DMS 273 (cell line): ENCODE data around the gene DPPA2.
A peak's percentile ranks its signal among the peaks of the same experiment; 100 is the strongest.

Source experiments
- DNase-seq: peaks from one replicate; lab custom pipeline; 2025; ENCODE audit not compliant: unreplicated experiment; lab: John Stamatoyannopoulos, UW

Gene DPPA2

GRCh38 chr3:109325657-109326056 is 9.3 kb upstream of the DPPA2 start:
- no peak for DNase-seq

GRCh38 chr3:109325109-109325508 is 8.8 kb upstream of the DPPA2 start:
- DNase-seq: no peak

- no peak for DNase-seq
These were observed 3.3 kb downstream of the DPPA2 start for GRCh38 chr3:109313061-109313460.

- DNase-seq: no peak
These were observed 18.8 kb downstream of the DPPA2 start for GRCh38 chr3:109297496-109297895.

- DNase-seq: no peak
These were observed 32.2 kb downstream of the DPPA2 start for GRCh38 chr3:109284071-109284470.

GRCh38 chr3:109278546-109278945 is 37.8 kb downstream of the DPPA2 start:
- no peak for DNase-seq

- no peak for DNase-seq
These were observed 38.2 kb downstream of the DPPA2 start for GRCh38 chr3:109278141-109278540.

GRCh38 chr3:109275702-109276293 is 40.5 kb downstream of the DPPA2 start:
- peak; percentile 78 for DNase-seq

- no peak for DNase-seq
These were observed 45.5 kb downstream of the DPPA2 start for GRCh38 chr3:109270779-109271178.

- no peak for DNase-seq
These were observed 46.6 kb downstream of the DPPA2 start for GRCh38 chr3:109269577-109270275.

GRCh38 chr3:109268181-109268580 is 48.1 kb downstream of the DPPA2 start:
- no peak for DNase-seq

GRCh38 chr3:109265295-109265694 is 51.0 kb downstream of the DPPA2 start:
- DNase-seq: no peak

GRCh38 chr3:109257269-109257668 is 59.0 kb downstream of the DPPA2 start:
- no peak for DNase-seq

- no peak for DNase-seq
These were observed 61.5 kb downstream of the DPPA2 start for GRCh38 chr3:109254770-109255169.

GRCh38 chr3:109252641-109253040 is 63.7 kb downstream of the DPPA2 start:
- DNase-seq: no peak
